Kidney capillary endothelial cell (primary cell): ENCODE measurements around the gene NISCH.

Experiments
- DNase-seq: peaks from one replicate; pipeline ENCODE4 v3.0.0-alpha.2; 2018; ENCODE audit warnings: low spot score

The NISCH gene

GRCh38 chr3:52490939-52491526, 35.6 kb downstream of the NISCH start:
- DNase-seq = peak; percentile 95

DNA sequence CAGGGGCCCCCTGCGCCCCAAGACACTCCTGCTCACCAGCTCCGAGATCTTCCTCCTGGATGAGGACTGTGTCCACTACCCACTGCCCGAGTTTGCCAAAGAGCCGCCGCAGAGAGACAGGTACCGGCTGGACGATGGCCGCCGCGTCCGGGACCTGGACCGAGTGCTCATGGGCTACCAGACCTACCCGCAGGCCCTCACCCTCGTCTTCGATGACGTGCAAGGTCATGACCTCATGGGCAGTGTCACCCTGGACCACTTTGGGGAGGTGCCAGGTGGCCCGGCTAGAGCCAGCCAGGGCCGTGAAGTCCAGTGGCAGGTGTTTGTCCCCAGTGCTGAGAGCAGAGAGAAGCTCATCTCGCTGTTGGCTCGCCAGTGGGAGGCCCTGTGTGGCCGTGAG, 36.7 kb downstream of the NISCH start:
- no peak for DNase-seq

- DNase-seq = no peak
Observed at GRCh38 chr3:52493232-52494017, 38.0 kb downstream of the NISCH start.

DNA sequence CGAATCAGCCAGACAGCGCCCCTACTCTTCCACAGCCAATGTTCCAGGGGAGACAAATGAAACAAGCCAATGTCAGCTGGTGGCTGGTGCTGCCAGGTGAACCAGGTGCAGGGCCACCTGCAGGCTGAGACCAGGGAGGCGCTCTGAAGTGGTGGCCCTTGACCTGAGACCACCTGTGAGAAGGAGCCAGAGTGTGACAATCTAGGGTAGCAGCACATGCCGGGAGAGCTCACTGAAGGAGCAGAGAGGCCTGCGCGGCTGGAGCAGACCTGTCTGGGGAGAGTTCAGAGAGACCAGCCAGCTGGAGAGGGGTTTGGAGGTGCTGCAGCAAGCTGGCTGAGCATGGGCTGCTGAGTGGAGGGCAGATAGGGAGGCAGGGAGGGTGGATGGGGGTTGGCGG, 39.0 kb downstream of the NISCH start:
- peak; percentile 9 for DNase-seq

DNA sequence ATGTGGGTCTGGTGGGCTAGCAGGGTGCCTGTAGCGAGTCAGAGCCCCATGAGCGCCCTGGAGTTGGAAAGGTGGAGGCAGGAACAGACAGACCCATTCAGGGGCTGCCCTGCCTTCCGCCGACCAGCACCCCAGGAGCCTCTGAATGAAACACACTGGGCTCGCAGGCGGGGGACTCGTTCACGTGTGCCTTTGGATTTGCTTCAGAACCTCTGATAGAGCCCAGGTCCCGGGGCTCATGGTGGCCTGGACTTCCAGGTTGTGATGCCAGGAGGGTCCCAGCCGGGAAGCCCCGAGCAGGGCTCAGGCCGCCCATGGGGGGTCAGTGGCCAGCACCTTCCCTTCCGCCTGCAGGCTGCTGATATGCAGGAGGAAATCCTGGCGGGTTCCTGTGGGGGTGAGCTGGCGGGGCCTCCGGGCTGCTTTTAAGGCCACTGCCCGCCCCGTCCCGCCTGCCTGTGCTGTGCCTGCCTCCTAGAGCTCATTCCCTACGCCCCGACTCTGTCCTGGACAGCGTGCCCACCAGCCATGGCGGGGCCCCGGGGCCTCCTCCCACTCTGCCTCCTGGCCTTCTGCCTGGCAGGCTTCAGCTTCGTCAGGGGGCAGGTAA, 39.6 kb downstream of the NISCH start, which contains the start of gene STAB1:
Gene STAB1, plus strand, starts transcription at position 453 of the 610 bp plus-strand sequence. Its CDS starts 76 bp downstream, at position 529.
- DNase-seq = peak; percentile 88

DNA sequence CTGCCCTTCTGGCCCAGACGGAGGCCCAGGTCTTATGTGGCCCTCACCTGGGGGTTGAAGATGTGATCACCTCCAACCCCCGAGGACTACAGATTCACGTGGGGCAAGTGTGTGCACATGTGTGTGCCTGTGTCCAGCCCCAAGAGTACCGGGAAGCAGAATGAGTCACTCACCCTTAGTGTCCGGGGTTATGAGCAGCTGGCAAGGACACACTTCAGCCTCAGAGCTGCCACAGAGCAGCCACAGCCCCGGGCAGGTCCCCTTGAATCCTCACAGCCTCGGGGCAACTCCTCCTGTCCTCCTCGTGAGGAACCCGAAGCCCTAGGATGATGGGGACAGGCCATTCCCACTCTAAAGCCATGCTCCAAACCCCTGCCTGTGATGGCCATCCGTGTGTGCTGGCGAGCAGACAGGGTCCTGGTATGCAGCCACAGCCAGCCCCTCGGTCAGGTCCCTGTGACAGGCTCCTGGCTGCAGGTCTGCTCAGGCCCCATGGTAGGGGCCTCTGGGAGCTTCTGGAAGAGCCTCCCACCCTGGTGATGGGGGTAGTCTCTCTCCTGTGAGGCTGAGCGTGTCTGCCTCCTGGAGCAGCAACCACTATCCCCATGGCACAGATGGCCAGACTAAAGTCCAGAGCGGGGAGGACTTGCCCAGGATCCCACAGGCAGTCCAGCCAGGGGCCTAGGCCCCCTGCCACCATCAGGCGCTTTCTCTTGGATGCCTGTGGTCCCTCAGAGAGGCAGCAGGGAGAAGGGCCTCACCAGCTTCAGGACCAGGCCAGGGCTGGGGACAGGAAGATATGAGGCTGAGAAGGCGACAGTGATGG, 40.6 kb downstream of the NISCH start:
- peak; percentile 72 for DNase-seq

- no peak for DNase-seq
Observed at GRCh38 chr3:52498137-52499054, 43.0 kb downstream of the NISCH start.

GRCh38 chr3:52501046-52501445, 45.6 kb downstream of the NISCH start:
- DNase-seq = no peak

DNA sequence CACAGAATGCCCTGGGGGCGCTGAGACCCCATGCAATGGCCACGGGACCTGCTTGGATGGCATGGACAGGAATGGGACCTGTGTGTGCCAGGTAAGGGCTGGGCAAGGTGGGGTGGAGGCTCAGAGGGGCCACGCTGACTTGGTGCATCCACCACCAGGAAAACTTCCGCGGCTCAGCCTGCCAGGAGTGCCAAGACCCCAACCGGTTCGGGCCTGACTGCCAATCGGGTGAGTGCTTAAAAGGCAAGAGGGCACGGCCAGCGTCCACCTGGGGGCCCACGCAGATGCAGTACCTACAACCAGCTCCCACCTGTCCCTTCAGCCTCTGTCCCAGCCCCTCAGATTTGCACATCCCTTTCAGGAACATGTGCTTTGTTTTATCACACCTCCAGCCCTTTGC, 46.6 kb downstream of the NISCH start:
- DNase-seq = no peak

DNA sequence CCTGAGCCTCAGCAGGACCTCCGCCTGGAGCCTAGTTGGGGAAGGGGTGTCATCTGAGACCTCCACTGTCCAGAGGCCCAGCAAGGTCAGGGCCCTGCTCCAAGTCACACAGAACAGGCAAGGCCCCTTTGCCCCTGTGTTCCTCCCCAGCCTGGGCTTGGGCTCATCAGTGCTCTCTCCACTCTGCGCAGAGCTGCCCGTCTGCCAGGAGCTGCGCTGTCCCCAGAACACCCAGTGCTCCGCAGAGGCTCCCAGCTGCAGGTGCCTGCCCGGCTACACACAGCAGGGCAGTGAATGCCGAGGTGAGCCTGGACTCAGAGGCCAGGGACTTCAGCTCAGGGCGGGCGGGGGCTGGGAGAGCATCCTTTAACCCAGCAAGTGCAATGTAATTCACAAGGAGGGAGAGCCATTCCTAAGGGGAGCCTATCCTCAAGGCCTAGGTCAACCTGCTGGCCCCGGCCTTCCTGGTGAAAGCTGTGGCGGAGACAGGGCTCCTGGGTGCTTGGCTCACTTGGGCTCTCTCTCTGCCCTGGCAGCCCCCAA, 47.5 kb downstream of the NISCH start:
- DNase-seq = no peak

GRCh38 chr3:52503788-52504424, 48.5 kb downstream of the NISCH start:
- no peak for DNase-seq

DNA sequence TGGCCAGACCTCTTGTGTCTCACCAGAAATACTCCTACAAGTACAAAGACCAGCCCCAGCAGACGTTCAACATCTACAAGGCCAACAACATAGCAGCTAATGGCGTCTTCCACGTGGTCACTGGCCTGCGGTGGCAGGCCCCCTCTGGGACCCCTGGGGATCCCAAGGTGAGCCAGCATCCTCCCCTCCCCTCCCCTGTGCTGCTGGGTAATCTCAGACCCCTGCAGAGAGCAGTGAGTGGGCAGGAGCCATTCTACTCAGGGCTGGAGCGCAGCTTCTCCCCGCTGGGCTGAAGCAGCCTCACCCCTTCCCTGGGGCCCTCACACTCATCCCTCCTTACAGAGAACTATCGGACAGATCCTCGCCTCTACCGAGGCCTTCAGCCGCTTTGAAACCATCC, 49.6 kb downstream of the NISCH start:
- DNase-seq = no peak

- no peak for DNase-seq
Observed at GRCh38 chr3:52506266-52506966, 51.0 kb downstream of the NISCH start.

GRCh38 chr3:52507359-52507758, 52.0 kb downstream of the NISCH start:
- no peak for DNase-seq

DNA sequence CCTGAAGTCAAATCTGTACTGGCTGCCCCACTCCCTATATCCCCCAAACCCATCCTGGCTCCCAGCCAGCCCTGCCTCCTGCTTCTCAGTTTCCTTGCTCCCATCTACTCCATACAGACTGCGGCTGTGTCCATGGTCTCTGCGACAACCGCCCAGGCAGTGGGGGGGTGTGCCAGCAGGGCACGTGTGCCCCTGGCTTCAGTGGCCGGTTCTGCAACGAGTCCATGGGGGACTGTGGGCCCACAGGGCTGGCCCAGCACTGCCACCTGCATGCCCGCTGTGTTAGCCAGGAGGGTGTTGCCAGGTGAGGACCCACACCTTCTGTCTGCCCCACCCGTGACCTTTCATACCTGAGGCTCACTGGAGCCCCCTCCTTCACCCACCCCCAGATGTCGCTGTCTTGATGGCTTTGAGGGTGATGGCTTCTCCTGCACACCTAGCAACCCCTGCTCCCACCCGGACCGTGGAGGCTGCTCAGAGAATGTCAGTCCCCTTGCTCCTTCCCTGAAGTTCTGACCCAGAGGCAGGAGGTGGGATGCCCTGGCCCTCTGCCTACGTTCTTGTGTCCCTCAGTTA, 54.4 kb downstream of the NISCH start:
- DNase-seq = no peak

DNA sequence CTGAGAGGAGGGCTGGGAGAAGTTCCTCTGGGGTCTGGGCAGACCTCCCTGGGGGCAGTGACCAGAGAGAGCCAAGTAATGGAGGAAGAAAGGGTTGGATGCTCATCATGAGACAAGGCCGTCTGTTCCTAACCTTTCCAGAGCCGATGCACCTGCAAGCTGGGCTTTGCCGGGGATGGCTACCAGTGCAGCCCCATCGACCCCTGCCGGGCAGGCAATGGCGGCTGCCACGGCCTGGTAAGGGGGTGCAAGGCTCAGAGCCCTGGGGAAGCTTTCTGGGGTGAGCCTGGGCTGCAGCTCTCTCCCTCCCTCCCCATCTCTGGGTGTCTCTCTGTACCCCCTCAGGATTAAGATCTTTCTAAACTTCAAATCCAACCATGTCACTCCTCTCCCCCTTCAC, 56.1 kb downstream of the NISCH start:
- no peak for DNase-seq

GRCh38 chr3:52512105-52512504, 56.7 kb downstream of the NISCH start:
- DNase-seq = no peak

GRCh38 chr3:52512727-52513126, 57.3 kb downstream of the NISCH start:
- no peak for DNase-seq

DNA sequence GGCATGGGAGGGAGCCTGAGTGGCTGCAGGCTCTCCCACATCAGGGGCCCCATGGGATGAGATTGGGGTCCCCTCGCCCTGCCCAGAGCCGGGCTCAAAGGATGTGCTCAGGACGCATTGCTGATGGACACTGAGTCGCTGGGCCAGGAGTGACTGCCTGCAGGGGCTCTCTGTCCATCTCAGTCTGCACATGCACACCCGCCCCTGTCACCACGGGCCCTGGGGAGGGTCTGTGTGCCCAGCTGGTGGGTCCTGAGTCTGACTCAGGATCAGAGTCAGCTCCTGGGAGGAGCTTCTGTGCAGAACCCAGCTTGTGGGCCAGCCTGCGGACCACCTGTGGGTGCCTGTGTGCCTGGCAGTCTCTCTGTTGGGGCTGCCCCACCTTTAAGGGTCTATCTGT, 57.9 kb downstream of the NISCH start:
- DNase-seq = no peak

DNA sequence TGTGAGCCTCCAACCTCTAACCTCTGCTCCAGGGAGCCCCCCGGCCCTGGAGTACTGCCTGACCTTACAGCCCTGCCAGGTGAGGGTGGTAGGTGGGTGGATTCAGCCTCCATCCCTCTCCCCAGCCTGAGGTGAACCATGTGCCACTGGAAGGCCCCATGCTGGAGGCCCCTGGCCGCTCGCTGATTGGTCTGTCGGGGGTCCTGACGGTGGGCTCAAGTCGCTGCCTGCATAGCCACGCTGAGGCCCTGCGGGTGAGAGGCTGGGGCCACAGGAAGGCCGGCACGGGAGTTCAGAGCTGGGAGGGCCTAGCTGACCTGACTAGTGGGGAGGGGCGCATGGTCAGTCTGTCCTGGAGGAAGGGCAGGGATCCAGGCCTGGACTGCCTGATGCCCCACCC, 59.2 kb downstream of the NISCH start:
- DNase-seq = no peak
